DOHH2 (cell line): ENCODE results near the gene RAI1.

ENCODE experiments used
- H3F3A ChIP-seq: fragments of 200-600 bp; sonication (generic), shearing (Covaris generic); 2 replicates; pipeline ENCODE4 v1.6.0; 2016; ENCODE audit warnings: antibody characterized with exemption, mild to moderate bottlenecking; ENCODE audit not compliant: control insufficient read depth, insufficient read depth
- H3K27ac ChIP-seq: fragments of 200-600 bp; sonication (generic); 2 replicates; pipeline ENCODE4 v1.5.1; 2014; ENCODE audit warnings: low read depth, mild to moderate bottlenecking, low read length, moderate library complexity
- H3K27me3 ChIP-seq: fragments of 200-600 bp; sonication (generic); 2 replicates; pipeline ENCODE4 v1.6.1; 2014; ENCODE audit warnings: mild to moderate bottlenecking, low read length, mixed read lengths; ENCODE audit not compliant: control insufficient read depth
- H3K36me3 ChIP-seq: fragments of 200-600 bp; sonication (generic); 2 replicates; pipeline ENCODE4 v1.6.1; 2014; ENCODE audit warnings: mild to moderate bottlenecking, low read length, moderate library complexity, mixed read lengths; ENCODE audit not compliant: control insufficient read depth
- H3K4me1 ChIP-seq: fragments of 200-600 bp; sonication (generic); 2 replicates; pipeline ENCODE4 v1.6.1; 2014; ENCODE audit warnings: mild to moderate bottlenecking, low read length, mixed read lengths; ENCODE audit not compliant: control insufficient read depth
- H3K4me2 ChIP-seq: fragments of 200-600 bp; sonication (generic); 2 replicates; pipeline ENCODE4 v1.6.0; 2014; ENCODE audit warnings: mild to moderate bottlenecking, low read length, moderate library complexity
- H3K4me3 ChIP-seq: fragments of 200-600 bp; sonication (generic); 2 replicates; pipeline ENCODE4 v1.5.1; 2014; ENCODE audit warnings: mild to moderate bottlenecking, low read length, mixed read lengths
- H3K79me2 ChIP-seq: fragments of 200-600 bp; sonication (generic); 2 replicates; pipeline ENCODE4 v1.6.1; 2014; ENCODE audit warnings: mild to moderate bottlenecking, low read length, mixed read lengths; ENCODE audit not compliant: control insufficient read depth
- H3K9me2 ChIP-seq: fragments of 200-600 bp; sonication (generic); replicated peaks from 2 replicates; pipeline ENCODE4 v1.6.1; 2014; ENCODE audit warnings: mild to moderate bottlenecking, low read length, mixed read lengths; ENCODE audit not compliant: control insufficient read depth
- H3K9me3 ChIP-seq: fragments of 200-600 bp; sonication (generic); 2 replicates; pipeline ENCODE4 v1.6.1; 2014; ENCODE audit warnings: antibody characterized with exemption, low read length, mixed read lengths; ENCODE audit not compliant: control insufficient read depth, insufficient read depth
- H4K20me1 ChIP-seq: fragments of 200-600 bp; sonication (generic); 2 replicates; pipeline ENCODE4 v1.6.0; 2014; ENCODE audit warnings: low read depth, mild to moderate bottlenecking, antibody characterized with exemption, low read length, moderate library complexity; ENCODE audit not compliant: control insufficient read depth, insufficient read depth
- CTCF ChIP-seq: fragments of 200-600 bp; sonication (generic); IDR thresholded peaks from one replicate; pipeline ENCODE4 v1.5.1; 2014; ENCODE audit warnings: antibody characterized with exemption, mild to moderate bottlenecking, low read depth, low read length; ENCODE audit not compliant: poor library complexity, severe bottlenecking
- EZH2phosphoT487 ChIP-seq: fragments of 200-600 bp; sonication (generic); IDR thresholded peaks from 2 replicates; pipeline ENCODE4 v1.6.1; 2017; ENCODE audit warnings: borderline replicate concordance, mild to moderate bottlenecking, antibody characterized with exemption, low read length, moderate library complexity, mixed read lengths

RAI1 gene

GRCh38 chr17:17696085-17696484 is 14.8 kb downstream of the RAI1 start:
- peaks cover 77% of the 10 kb centered on the region for H3K4me1 ChIP-seq
- H3K79me2 ChIP-seq = peaks cover 97% of the 10 kb centered on the region
- no peak overlapping the region for H3K27ac ChIP-seq
- peaks cover 14% of the 10 kb centered on the region; the same call in 1 of the 2 replicates for H3F3A ChIP-seq
- H3K4me3 ChIP-seq = no peak overlapping the region
- no peaks in the 10 kb centered on the region for H3K9me2 ChIP-seq
- no peak overlapping the region for H3K4me2 ChIP-seq
- TF ChIP-seq CTCF = no peak
- no peak for TF ChIP-seq EZH2phosphoT487
- no peaks in the 10 kb centered on the region for H3K9me3 ChIP-seq
- no peaks in the 10 kb centered on the region for H3K27me3 ChIP-seq
- H4K20me1 ChIP-seq = peaks cover 40% of the 10 kb centered on the region
- no peaks in the 10 kb centered on the region for H3K36me3 ChIP-seq

- TF ChIP-seq EZH2phosphoT487 = no peak
- no peak for TF ChIP-seq CTCF
- Histone ChIP-seq H4K20me1 (peaks cover 39% of the 10 kb centered on the region), H3K9me3 (no peaks in the 10 kb centered on the region), H3K9me2 (no peaks in the 10 kb centered on the region), H3K36me3 (no peaks in the 10 kb centered on the region), H3K27ac (no peak overlapping the region), H3K4me1 (peaks cover 68% of the 10 kb centered on the region), H3K4me2 (no peak overlapping the region), H3K27me3 (no peaks in the 10 kb centered on the region), H3K79me2 (peaks cover 97% of the 10 kb centered on the region), H3F3A (peaks cover 8% of the 10 kb centered on the region; the same call in 1 of the 2 replicates), H3K4me3 (no peak overlapping the region)
These were observed 15.8 kb downstream of the RAI1 start for GRCh38 chr17:17696882-17697633.

GRCh38 chr17:17698371-17698770 is 17.1 kb downstream of the RAI1 start:
- H3K4me2 ChIP-seq = peak overlapping the region; percentile 22
- H3K27ac ChIP-seq = no peak overlapping the region
- H3K9me3 ChIP-seq = no peaks in the 10 kb centered on the region
- no peaks in the 10 kb centered on the region for H3K36me3 ChIP-seq
- H3K9me2 ChIP-seq = no peaks in the 10 kb centered on the region
- H4K20me1 ChIP-seq = peaks cover 43% of the 10 kb centered on the region
- peaks cover 55% of the 10 kb centered on the region for H3K4me1 ChIP-seq
- H3K27me3 ChIP-seq = no peaks in the 10 kb centered on the region
- H3F3A ChIP-seq = peaks cover 4% of the 10 kb centered on the region; the same call in 1 of the 2 replicates
- peaks cover 97% of the 10 kb centered on the region for H3K79me2 ChIP-seq
- TF ChIP-seq CTCF (no peak), EZH2phosphoT487 (no peak)
- H3K4me3 ChIP-seq = no peak overlapping the region
